Activated effector memory CD4-positive, alpha-beta T cell treated with anti-CD3 and anti-CD28 coated beads, Interleukin-2, amount 50 U/mL, for 16 hours (primary cell): ENCODE data around the gene KDM6B.

ENCODE experiments used
- DNase-seq: peaks from one replicate; pipeline ENCODE4 v3.0.0-alpha.2; 2020

Gene KDM6B

GRCh38 chr17:7841915-7842379 lies 7.9 kb downstream of the KDM6B start:
- DNase-seq = peak; percentile 94

- peak; percentile 99 for DNase-seq
Observed at GRCh38 chr17:7842380-7843256, 8.6 kb downstream of the KDM6B start.

GRCh38 chr17:7843257-7843535 lies 9.2 kb downstream of the KDM6B start:
- no peak for DNase-seq

- peak; percentile 97 for DNase-seq
Observed at GRCh38 chr17:7843536-7844291, 9.7 kb downstream of the KDM6B start.

- peak; percentile 95 for DNase-seq
Observed at GRCh38 chr17:7844292-7845154, 10.5 kb downstream of the KDM6B start.

- DNase-seq = peak; percentile 62
Observed at GRCh38 chr17:7845359-7846062, 11.5 kb downstream of the KDM6B start.

- DNase-seq = peak; percentile 63
Observed at GRCh38 chr17:7846063-7846735, 12.2 kb downstream of the KDM6B start.

- DNase-seq = peak; percentile 63
Observed at GRCh38 chr17:7846765-7847661, 13.0 kb downstream of the KDM6B start.

- peak; percentile 60 for DNase-seq
Observed at GRCh38 chr17:7848131-7848579, 14.1 kb downstream of the KDM6B start.

- peak; percentile 59 for DNase-seq
Observed at GRCh38 chr17:7848739-7849129, 14.7 kb downstream of the KDM6B start.

GRCh38 chr17:7849130-7849750 lies 15.2 kb downstream of the KDM6B start:
- peak; percentile 63 for DNase-seq

- DNase-seq = peak; percentile 61
Observed at GRCh38 chr17:7849751-7850504, 15.9 kb downstream of the KDM6B start.

GRCh38 chr17:7850701-7851437 lies 16.9 kb downstream of the KDM6B start:
- DNase-seq = peak; percentile 67

GRCh38 chr17:7851438-7852261 lies 17.6 kb downstream of the KDM6B start:
- DNase-seq = peak; percentile 97

GRCh38 chr17:7852262-7852670 lies 18.2 kb downstream of the KDM6B start:
- DNase-seq = no peak

- DNase-seq = peak; percentile 66
Observed at GRCh38 chr17:7852919-7853690, 19.1 kb downstream of the KDM6B start.

- DNase-seq = peak; percentile 64
Observed at GRCh38 chr17:7853691-7854038, 19.6 kb downstream of the KDM6B start.
